Liver (tissue), 9 donors: ENCODE results near the gene LDLRAD4. TPM values are rescaled to one million over a fixed set of nuclear protein-coding genes. Genes with fewer than 3 reads are reported as not detected.

Experiments
- DNase-seq: peaks from one replicate; pipeline ENCODE4 v3.0.0-alpha.2; 2017; ENCODE audit warnings: low spot score
- H3K27ac ChIP-seq, 2 donors: one replicate each; pipeline ENCODE4 v1.7.0; 2013; ENCODE audit warnings: inconsistent platforms in 2 of 2, low read length in 2 of 2, control low read depth in 1 of 2, low read depth in 1 of 2, mild to moderate bottlenecking in 1 of 2
- H3K27me3 ChIP-seq, 4 donors: one replicate each; pipeline versions ENCODE4 v1.6.1 to v1.7.0; 2013; ENCODE audit warnings: low read length in 3 of 4, inconsistent platforms in 1 of 4, mild to moderate bottlenecking in 1 of 4, moderate library complexity in 1 of 4; ENCODE audit not compliant: control insufficient read depth in 4 of 4, insufficient read depth in 4 of 4
- H3K36me3 ChIP-seq, 4 donors: one replicate each; pipeline versions ENCODE4 v1.6.1 to v1.7.0; 2013; ENCODE audit warnings: low read length in 3 of 4, mild to moderate bottlenecking in 3 of 4, low read depth in 1 of 4, moderate library complexity in 1 of 4; ENCODE audit not compliant: control insufficient read depth in 4 of 4, insufficient read depth in 3 of 4
- H3K4me1 ChIP-seq, 4 donors: one replicate each; pipeline versions ENCODE4 v1.6.1 to v1.7.0; 2013; ENCODE audit warnings: low read length in 3 of 4, mild to moderate bottlenecking in 3 of 4, moderate library complexity in 1 of 4; ENCODE audit not compliant: control insufficient read depth in 4 of 4, insufficient read depth in 4 of 4
- H3K4me3 ChIP-seq, 3 donors: one replicate each; pipeline versions ENCODE4 v1.6.1 to v1.7.0; 2013; ENCODE audit warnings: low read length in 3 of 3, control low read depth in 1 of 3, low read depth in 1 of 3, mild to moderate bottlenecking in 1 of 3
- H3K9ac ChIP-seq, 2 donors: one replicate each; pipeline ENCODE4 v1.7.0; 2013; ENCODE audit warnings: low read length in 2 of 2, mild to moderate bottlenecking in 2 of 2, moderate library complexity in 2 of 2, control low read depth in 1 of 2, low read depth in 1 of 2
- H3K9me3 ChIP-seq, 4 donors: one replicate each; pipeline versions ENCODE4 v1.6.1 to v1.7.0; 2013; ENCODE audit warnings: low read length in 3 of 4; ENCODE audit not compliant: control insufficient read depth in 4 of 4
- ATF3 ChIP-seq: IDR thresholded peaks from 2 replicates; pipeline ENCODE4 v1.6.1; 2016; ENCODE audit warnings: antibody characterized with exemption
- CTCF ChIP-seq: fragments of 150-350 bp; IDR thresholded peaks from 2 replicates; pipeline ENCODE4 v1.5.1; 2017; ENCODE audit warnings: improper control_type of control experiment, low read depth, low read length; ENCODE audit not compliant: missing input control
- EGR1 ChIP-seq, 2 donors: IDR thresholded peaks; 2 replicates each; pipeline ENCODE4 v1.6.1; 2016 to 2018; ENCODE audit warnings: antibody characterized with exemption in 2 of 2, low read depth in 2 of 2
- FOXA2 ChIP-seq: IDR thresholded peaks from 2 replicates; pipeline ENCODE4 v1.6.1; 2016; ENCODE audit warnings: antibody characterized with exemption
- HNF4G ChIP-seq: IDR thresholded peaks from 2 replicates; pipeline ENCODE4 v1.6.1; 2016; ENCODE audit warnings: antibody characterized with exemption
- MAX ChIP-seq: IDR thresholded peaks from 2 replicates; pipeline ENCODE4 v1.6.1; 2016; ENCODE audit warnings: antibody characterized with exemption
- RAD21 ChIP-seq, 2 donors: IDR thresholded peaks; 2 replicates each; pipeline ENCODE4 v1.6.1; 2016; ENCODE audit warnings: antibody characterized with exemption in 2 of 2, mild to moderate bottlenecking in 2 of 2
- REST ChIP-seq: IDR thresholded peaks from 2 replicates; pipeline ENCODE4 v1.6.1; 2016; ENCODE audit warnings: antibody characterized with exemption, mild to moderate bottlenecking
- RXRA ChIP-seq, 2 donors: IDR thresholded peaks; 2 replicates each; pipeline ENCODE4 v1.6.1; 2017 to 2018; ENCODE audit warnings: antibody characterized with exemption in 2 of 2, mild to moderate bottlenecking in 1 of 2
- YY1 ChIP-seq: IDR thresholded peaks from 2 replicates; pipeline ENCODE4 v1.6.1; 2016; ENCODE audit warnings: antibody characterized with exemption, mild to moderate bottlenecking
- WGBS: extraction: QIAGEN DNeasy Blood & Tissue Kit; methylation state at CpG from one replicate; pipeline ENCODE4 v1.1.7; 2013; 5-methylcytosine and 5-hydroxymethylcytosine counted together
- polyA plus RNA-seq, 2 donors: library from polyadenylated mRNA; stranded (reverse) in 1 of 2; unstranded in 1 of 2; fragments of 200-250 nt in 1 of 2; fragments of >200 nt in 1 of 2; fragmentation: Nextera tagmentation in 1 of 2; extraction: Ambion mirVana in 1 of 2; gene quantifications; one replicate each; pipeline versions ENCODE4 v1.2.1 to v1.2.3, GENCODE V29; 2013 to 2015
- total RNA-seq, 2 donors: library from RNA; depleted of rRNA; stranded (reverse); fragments of >200 nt; gene quantifications; one replicate each; pipeline ENCODE4 v1.2.3, GENCODE V29; 2014
- donor health status: healthy.
- donor health status: healthy.
- donor health status: healthy.
- donor health status: healthy.
- donor health status: healthy.

Gene LDLRAD4
- total and polyA plus RNA-seq, 4 donors, result 4.8 to 41.7 (median 12.7) TPM

GRCh38 chr18:13629841-13630715, 411.5 kb downstream of the LDLRAD4 start:
- Histone ChIP-seq H3K9ac (no peak overlapping the region), H3K9me3 (peaks cover 2 to 9% (median 6%) of the 10 kb centered on the region in 4 donors), H3K4me3 (no peak overlapping the region), H3K27ac (no peak overlapping the region), H3K36me3 (peaks cover 0 to 15% (median 2%) of the 10 kb centered on the region in 4 donors), H3K4me1 (no peaks in the 10 kb centered on the region), H3K27me3 (no peaks in the 10 kb centered on the region)
- 71% methylated on average over 8 of the region's 8 CpGs for WGBS
- TF ChIP-seq RAD21 (IDR thresholded peaks at IDR 0.05) (peak; percentile 95 to 96), YY1 (no peak), FOXA2 (no peak), CTCF (peak; percentile 78)
- peak; percentile 39 for DNase-seq

GRCh38 chr18:13630716-13631268, 412.2 kb downstream of the LDLRAD4 start:
- TF ChIP-seq HNF4G (no peak), RXRA (IDR thresholded peaks at IDR 0.05) (no peak), EGR1 (IDR thresholded peaks at IDR 0.05; ENCODE audit: low read depth in 2 of 2) (no peak), YY1 (no peak), MAX (no peak), ATF3 (no peak), REST (no peak)
- no peak overlapping the region for H3K4me3 ChIP-seq
- no peaks in the 10 kb centered on the region for H3K27me3 ChIP-seq
- no peak overlapping the region for H3K9ac ChIP-seq
- H3K36me3 ChIP-seq, result peaks cover 0 to 15% (median 2%) of the 10 kb centered on the region in 4 donors
- WGBS, result 90% methylated on average over 7 of the region's 7 CpGs
- H3K9me3 ChIP-seq, result peaks cover 2 to 9% (median 6%) of the 10 kb centered on the region in 4 donors
- DNase-seq, result no peak
- no peak overlapping the region for H3K27ac ChIP-seq
- no peaks in the 10 kb centered on the region for H3K4me1 ChIP-seq
